Lung (tissue), 12 donors: ENCODE measurements around the gene MINK1. TPM values are rescaled to one million over a fixed set of nuclear protein-coding genes. Genes with fewer than 3 reads are reported as not detected.

Experiments used
- ATAC-seq: fragments of 200-7000 bp; cut with Tn5 transposase; one replicate; pipeline ENCODE4 v1.9.1; 2020; ENCODE audit warnings: moderate number of reproducible peaks; ENCODE audit not compliant: insufficient read depth, low FRiP score
- DNase-seq, 3 donors: peaks; one replicate each; pipeline ENCODE4 v3.0.0-alpha.2; 2013 to 2017
- H3K27ac ChIP-seq, 2 donors: one replicate each; pipeline ENCODE4 v1.5.1; 2013; ENCODE audit warnings: mild to moderate bottlenecking in 2 of 2, moderate library complexity in 2 of 2, control low read depth in 1 of 2, inconsistent platforms in 1 of 2, low read depth in 1 of 2, low read length in 1 of 2
- H3K27me3 ChIP-seq, 3 donors: one replicate each; pipeline ENCODE4 v1.5.1; 2013; ENCODE audit warnings: low read length in 2 of 3; ENCODE audit not compliant: control insufficient read depth in 3 of 3, insufficient read depth in 3 of 3
- H3K36me3 ChIP-seq, 4 donors: one replicate each; pipeline ENCODE4 v1.5.1; 2013; ENCODE audit warnings: low read length in 4 of 4, mild to moderate bottlenecking in 1 of 4, moderate library complexity in 1 of 4; ENCODE audit not compliant: control insufficient read depth in 4 of 4, insufficient read depth in 4 of 4
- H3K4me1 ChIP-seq, 5 donors: one replicate each; pipeline ENCODE4 v1.5.1; 2013; ENCODE audit warnings: low read length in 5 of 5, mild to moderate bottlenecking in 2 of 5, moderate library complexity in 1 of 5; ENCODE audit not compliant: control insufficient read depth in 5 of 5, insufficient read depth in 5 of 5
- H3K4me3 ChIP-seq: one replicate; pipeline ENCODE4 v1.5.1; 2013; ENCODE audit warnings: mild to moderate bottlenecking, control low read depth, moderate library complexity
- H3K9ac ChIP-seq, 2 donors: one replicate each; pipeline ENCODE4 v1.5.1; 2013; ENCODE audit warnings: low read length in 2 of 2, control low read depth in 1 of 2; ENCODE audit not compliant: insufficient read depth in 1 of 2
- H3K9me3 ChIP-seq, 4 donors: one replicate each; pipeline ENCODE4 v1.5.1; 2013; ENCODE audit warnings: low read length in 3 of 4, mild to moderate bottlenecking in 1 of 4, moderate library complexity in 1 of 4; ENCODE audit not compliant: control insufficient read depth in 4 of 4, insufficient read depth in 3 of 4
- WGBS, 2 donors: extraction: QIAGEN DNeasy Blood & Tissue Kit; methylation state at CpG; one replicate each; pipeline ENCODE4 v1.1.7; 2013; 5-methylcytosine and 5-hydroxymethylcytosine counted together
- polyA plus RNA-seq, 2 donors: library from polyadenylated mRNA; stranded (reverse); fragments of 200-250 nt; gene quantifications; one replicate each; pipeline ENCODE4 v1.2.1, GENCODE V29; 2013
- total RNA-seq, 2 donors: library from RNA; depleted of rRNA in 1 of 2; stranded (reverse); fragments of >200 nt in 1 of 2; gene quantifications; one replicate each; pipeline ENCODE4 v1.2.1, GENCODE V29; 2014 to 2021
- TF ChIP-seq, protein P1 (sequence below): IDR thresholded peaks from 2 replicates; pipeline ENCODE4 v1.5.1; 2012; ENCODE audit warnings: mild to moderate bottlenecking; ENCODE audit errors: control extremely low read depth, extremely low read depth
- donor health status: control.
- donor health status: control.
- donor health status: Bipolar disorder and iron deficiency.
- donor health status: healthy.
- donor health status: DM: yes; HTN: yes; CAD: no.

Gene MINK1
- total and polyA plus RNA-seq, 4 donors, result 36.5 to 95.4 (median 51.0) TPM

DNA sequence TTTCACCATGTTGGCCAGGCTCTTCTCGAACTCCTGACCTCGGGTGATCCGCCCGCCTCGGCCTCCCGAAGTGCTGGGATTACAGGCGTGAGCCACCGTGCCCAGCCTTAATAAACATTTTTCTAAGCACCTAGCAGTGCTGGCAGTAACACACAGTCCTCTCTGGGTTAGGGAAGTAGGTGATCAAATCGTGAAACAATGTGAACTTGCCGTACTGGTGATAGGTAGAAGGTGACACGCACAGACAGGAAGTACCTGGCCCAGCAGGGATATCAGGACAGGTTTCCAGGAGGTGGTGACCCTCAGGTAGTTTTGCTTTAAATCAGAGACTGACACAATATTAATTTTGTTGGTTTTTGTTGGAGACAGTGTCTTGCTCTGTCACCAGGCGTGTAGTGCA lies 21.7 kb upstream of the MINK1 start:
- 93 to 94% methylated on average over 12 of the region's 12 CpGs for WGBS, 2 donors
- Histone ChIP-seq H3K4me3 (no peak overlapping the region), H3K27me3 (no peaks in the 10 kb centered on the region), H3K9ac (no peak overlapping the region), H3K4me1 (peaks cover 0 to 12% (median 8%) of the 10 kb centered on the region in 5 donors), H3K27ac (no peak overlapping the region), H3K36me3 (peaks cover 0 to 38% (median 25%) of the 10 kb centered on the region in 4 donors), H3K9me3 (no peaks in the 10 kb centered on the region)
- TF ChIP-seq, protein P1, sequence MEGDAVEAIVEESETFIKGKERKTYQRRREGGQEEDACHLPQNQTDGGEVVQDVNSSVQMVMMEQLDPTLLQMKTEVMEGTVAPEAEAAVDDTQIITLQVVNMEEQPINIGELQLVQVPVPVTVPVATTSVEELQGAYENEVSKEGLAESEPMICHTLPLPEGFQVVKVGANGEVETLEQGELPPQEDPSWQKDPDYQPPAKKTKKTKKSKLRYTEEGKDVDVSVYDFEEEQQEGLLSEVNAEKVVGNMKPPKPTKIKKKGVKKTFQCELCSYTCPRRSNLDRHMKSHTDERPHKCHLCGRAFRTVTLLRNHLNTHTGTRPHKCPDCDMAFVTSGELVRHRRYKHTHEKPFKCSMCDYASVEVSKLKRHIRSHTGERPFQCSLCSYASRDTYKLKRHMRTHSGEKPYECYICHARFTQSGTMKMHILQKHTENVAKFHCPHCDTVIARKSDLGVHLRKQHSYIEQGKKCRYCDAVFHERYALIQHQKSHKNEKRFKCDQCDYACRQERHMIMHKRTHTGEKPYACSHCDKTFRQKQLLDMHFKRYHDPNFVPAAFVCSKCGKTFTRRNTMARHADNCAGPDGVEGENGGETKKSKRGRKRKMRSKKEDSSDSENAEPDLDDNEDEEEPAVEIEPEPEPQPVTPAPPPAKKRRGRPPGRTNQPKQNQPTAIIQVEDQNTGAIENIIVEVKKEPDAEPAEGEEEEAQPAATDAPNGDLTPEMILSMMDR, result no peak
- DNase-seq (no peak), ATAC-seq (no peak)

DNA sequence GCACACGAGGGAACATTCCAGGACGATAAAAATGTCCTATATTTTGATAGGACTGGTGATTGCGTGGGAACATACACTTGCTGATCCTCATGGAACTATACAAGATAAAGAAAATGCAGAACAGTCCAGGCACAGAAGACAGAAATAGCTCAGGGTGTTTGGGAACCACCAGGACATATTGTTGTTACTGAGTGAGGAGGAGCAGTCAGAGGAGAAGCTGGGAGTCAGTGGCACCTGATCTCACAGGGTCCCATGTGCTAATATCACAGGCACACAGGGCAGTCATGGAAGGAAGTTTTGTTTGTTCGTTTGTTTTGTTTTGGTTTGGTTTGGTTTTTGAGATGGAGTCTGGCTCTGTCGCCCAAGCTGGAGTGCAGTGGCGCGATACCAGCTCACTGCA lies 20.4 kb upstream of the MINK1 start:
- Histone ChIP-seq H3K4me3 (no peak overlapping the region), H3K4me1 (peaks cover 0 to 10% (median 7%) of the 10 kb centered on the region in 5 donors), H3K9me3 (no peaks in the 10 kb centered on the region), H3K27ac (no peak overlapping the region), H3K27me3 (no peaks in the 10 kb centered on the region), H3K36me3 (peaks cover 0 to 45% (median 32%) of the 10 kb centered on the region in 4 donors), H3K9ac (no peak overlapping the region)
- no peak for DNase-seq
- TF ChIP-seq, protein P1, result no peak
- ATAC-seq, result no peak
- 89 to 95% methylated on average over 7 of the region's 7 CpGs for WGBS, 2 donors

DNA sequence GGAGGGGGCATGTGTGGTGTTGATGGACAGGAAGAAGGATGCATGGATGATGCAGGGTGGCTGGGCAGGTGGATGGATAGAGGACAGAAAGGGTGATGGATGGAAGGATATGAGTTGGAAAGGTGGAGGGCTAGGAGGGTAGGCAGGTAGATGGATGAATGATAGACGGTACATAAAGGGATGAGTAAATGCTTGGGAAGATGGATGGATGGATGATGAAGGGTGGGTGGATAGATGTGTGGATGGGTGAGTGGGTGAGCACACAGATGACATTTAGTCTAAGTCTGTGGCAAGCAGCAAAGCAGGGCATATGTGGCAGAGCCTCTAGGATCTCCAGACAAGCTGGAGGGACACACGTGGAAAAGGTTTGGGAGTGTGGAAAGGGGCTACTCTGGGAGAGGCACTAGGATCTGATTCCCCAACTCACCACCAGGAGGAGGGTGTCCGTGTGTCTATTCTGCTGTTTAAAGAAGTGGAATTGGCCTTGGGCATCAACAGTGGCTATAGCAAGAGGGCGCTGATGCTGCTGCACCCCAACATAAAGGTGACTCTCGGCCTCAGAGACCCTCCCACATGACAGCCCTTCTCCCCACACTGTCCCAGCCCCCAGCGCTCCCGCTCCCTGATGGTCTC lies 18.0 kb upstream of the MINK1 start:
- Histone ChIP-seq H3K9ac (no peak overlapping the region), H3K9me3 (peaks cover 0 to 2% (median 0%) of the 10 kb centered on the region in 4 donors), H3K36me3 (peaks cover 0 to 40% (median 35%) of the 10 kb centered on the region in 4 donors), H3K4me3 (no peak overlapping the region), H3K27ac (no peak overlapping the region), H3K4me1 (no peaks in the 10 kb centered on the region), H3K27me3 (no peaks in the 10 kb centered on the region)
- TF ChIP-seq, protein P1, result no peak
- DNase-seq (no peak), ATAC-seq (no peak)
- 84 to 89% methylated on average over 7 of the region's 7 CpGs for WGBS, 2 donors

DNA sequence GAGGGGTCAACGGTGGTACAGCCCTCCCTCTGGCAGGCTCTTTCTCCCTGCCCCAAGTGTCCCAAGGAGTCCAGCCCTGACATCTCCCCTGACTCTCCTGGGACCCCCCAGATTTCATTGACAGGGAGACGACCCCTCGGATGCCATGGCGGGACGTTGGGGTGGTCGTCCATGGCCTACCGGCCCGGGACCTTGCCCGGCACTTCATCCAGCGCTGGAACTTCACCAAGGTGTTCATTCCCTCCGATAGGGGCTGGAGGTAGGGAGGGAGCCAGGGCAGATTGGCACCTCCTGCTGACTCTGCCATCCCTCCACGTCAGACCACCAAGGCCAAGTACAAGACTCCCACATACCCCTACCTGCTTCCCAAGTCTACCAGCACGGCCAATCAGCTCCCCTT lies 16.3 kb upstream of the MINK1 start:
- H3K4me3 ChIP-seq, result no peak overlapping the region
- H3K27me3 ChIP-seq, result no peaks in the 10 kb centered on the region
- H3K4me1 ChIP-seq, result no peaks in the 10 kb centered on the region
- no peak for DNase-seq
- H3K9me3 ChIP-seq, result peaks cover 0 to 2% (median 0%) of the 10 kb centered on the region in 4 donors
- no peak overlapping the region for H3K27ac ChIP-seq
- TF ChIP-seq, protein P1, result no peak
- peaks cover 0 to 33% (median 30%) of the 10 kb centered on the region in 4 donors for H3K36me3 ChIP-seq
- no peak overlapping the region for H3K9ac ChIP-seq
- no peak for ATAC-seq
- WGBS, 2 donors, result 93 to 96% methylated on average over 13 of the region's 13 CpGs
